A673 (cell line): ENCODE measurements around the gene TSGA10.

ENCODE experiments used
- EZH2 ChIP-seq: fragments of 200-600 bp; sonication (generic); IDR thresholded peaks from 2 replicates; pipeline ENCODE4 v1.6.1; 2017; ENCODE audit warnings: borderline replicate concordance, low read depth, mild to moderate bottlenecking, mixed read lengths, antibody characterized with exemption, low read length; ENCODE audit not compliant: poor library complexity, severe bottlenecking
- TF ChIP-seq, protein P1 (sequence below): fragments of 300-800, 200-600 bp; sonication (generic); conservative IDR thresholded peaks from 2 replicates; pipeline ENCODE4 v1.5.1; 2017; ENCODE audit warnings: low read depth, mild to moderate bottlenecking, antibody characterized with exemption, low read length, moderate library complexity, mixed read lengths

- TF ChIP-seq, protein P1, sequence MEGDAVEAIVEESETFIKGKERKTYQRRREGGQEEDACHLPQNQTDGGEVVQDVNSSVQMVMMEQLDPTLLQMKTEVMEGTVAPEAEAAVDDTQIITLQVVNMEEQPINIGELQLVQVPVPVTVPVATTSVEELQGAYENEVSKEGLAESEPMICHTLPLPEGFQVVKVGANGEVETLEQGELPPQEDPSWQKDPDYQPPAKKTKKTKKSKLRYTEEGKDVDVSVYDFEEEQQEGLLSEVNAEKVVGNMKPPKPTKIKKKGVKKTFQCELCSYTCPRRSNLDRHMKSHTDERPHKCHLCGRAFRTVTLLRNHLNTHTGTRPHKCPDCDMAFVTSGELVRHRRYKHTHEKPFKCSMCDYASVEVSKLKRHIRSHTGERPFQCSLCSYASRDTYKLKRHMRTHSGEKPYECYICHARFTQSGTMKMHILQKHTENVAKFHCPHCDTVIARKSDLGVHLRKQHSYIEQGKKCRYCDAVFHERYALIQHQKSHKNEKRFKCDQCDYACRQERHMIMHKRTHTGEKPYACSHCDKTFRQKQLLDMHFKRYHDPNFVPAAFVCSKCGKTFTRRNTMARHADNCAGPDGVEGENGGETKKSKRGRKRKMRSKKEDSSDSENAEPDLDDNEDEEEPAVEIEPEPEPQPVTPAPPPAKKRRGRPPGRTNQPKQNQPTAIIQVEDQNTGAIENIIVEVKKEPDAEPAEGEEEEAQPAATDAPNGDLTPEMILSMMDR: no peak
- TF ChIP-seq EZH2: no peak
Measured at GRCh38 chr2:99183025-99183424, 28.3 kb upstream of the TSGA10 start.
